ENCODE data around the gene USP25.

DNA sequence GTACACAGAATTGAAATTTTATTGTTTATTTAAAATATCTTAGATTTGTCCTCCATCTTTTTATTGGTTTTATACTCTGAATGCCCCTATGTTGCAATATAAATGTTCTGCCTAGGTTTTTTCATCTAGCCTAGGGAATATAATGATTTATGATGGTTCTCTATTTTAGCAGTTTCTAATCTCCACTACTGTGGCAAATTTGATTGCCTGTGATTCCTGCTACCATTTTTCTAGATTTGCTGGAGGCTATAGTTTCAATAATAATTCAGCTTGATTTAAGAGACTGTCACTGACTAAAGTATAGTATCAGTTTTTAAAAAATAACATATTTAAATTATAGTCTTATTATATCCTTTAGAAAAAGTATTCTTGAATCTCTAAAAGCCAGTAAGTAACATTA, 90.5 kb downstream of the USP25 start:
- TF ChIP-seq POLR2AphosphoS5 (IDR thresholded peaks at IDR 0.05; ENCODE audit: borderline replicate concordance, low read depth, low read length): no peak
- TF ChIP-seq EZH2 (IDR thresholded peaks at IDR 0.05): no peak
